ENCODE measurements around the gene MYEOV.

MYEOV gene

DNA sequence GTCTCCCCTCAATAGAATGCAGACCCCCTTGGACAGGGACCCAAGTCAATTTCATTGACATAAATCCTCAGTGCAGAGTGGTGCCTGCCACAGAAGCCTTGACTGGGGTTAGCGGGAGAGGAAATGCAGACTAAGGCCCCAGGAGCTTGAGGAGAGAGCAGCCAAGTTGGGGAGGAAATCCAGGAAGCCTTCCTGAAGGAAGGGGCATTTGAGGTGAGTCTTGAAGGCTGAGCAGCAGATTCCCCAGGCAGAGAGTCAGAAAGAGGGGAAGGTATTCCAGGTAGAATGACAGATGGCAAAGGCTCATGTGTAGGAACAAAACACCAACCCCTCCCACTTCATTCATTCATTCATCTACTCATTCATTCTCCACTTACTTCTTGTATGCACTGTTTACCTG, 10.3 kb downstream of the MYEOV start:
- DNase-seq, result no peak

DNA sequence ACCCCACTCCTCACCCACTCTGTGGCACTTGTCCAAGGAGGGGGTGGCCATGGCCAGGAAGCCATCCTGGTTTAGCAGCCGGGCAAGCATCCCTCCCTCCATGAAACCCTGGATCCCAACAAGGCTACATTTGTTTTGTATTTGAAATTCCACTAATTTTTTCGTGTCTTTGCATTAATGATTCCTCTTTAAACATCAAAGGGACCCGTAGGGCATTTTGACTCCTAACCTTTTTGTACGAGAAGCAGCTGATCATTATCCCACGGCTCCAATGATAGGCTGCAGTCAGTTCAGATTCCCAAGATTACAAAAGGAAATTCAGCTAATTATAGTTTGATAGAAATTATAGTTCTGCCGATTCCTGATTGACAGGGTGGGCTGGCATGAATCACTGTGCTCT, 10.7 kb downstream of the MYEOV start:
- no peak for DNase-seq

DNA sequence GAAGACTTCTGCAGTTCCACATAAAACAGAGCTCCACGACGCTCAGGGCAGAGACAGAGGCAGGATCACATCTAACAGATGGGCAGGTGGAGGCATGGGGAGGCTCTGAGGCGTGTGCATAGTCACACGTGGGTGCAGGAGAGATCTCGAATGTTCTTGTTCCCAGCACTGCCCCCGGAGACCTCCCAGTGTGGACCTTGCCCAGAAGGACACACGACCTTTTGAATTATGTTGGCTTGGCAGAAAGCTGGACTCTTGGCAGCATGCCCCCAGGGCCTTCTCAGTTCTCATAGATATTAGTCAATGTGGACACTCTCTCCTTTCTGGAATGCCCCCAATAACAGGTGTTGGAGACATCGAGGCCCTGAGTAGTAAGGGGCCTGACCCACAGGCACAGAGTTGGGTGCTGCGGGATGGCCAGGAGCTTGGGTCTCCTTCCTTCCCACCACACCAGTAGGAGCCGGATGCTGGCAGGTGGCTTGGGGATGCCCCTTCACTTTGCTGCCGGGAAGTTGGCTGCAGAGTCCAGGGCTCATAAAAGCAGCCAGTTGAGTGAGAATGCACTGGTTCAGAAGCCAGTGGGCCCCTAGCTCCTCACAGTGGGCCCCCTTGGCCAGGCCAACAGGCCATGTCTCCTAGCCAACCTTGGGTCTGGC, 12.1 kb downstream of the MYEOV start:
- DNase-seq, result no peak

DNA sequence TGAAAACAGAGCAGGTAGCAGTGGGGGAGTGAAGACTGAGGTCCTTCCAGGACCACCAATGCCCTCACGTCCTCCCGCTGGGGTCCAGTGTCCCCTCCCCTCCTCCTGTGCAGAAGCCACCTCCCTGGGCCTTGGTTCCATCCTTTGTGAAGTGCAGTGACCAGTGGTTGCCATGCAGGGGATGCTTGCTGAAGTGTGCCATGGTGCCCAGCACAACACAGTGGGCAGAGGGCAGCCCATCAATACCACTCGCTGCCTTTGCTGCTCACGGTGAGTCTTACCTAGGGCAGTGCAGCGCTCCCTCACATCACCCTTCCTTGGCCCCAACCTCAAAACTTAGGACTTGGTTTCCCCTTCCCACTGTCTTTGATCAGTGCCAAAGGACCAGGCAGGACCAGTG, 12.9 kb downstream of the MYEOV start:
- DNase-seq, result no peak

DNA sequence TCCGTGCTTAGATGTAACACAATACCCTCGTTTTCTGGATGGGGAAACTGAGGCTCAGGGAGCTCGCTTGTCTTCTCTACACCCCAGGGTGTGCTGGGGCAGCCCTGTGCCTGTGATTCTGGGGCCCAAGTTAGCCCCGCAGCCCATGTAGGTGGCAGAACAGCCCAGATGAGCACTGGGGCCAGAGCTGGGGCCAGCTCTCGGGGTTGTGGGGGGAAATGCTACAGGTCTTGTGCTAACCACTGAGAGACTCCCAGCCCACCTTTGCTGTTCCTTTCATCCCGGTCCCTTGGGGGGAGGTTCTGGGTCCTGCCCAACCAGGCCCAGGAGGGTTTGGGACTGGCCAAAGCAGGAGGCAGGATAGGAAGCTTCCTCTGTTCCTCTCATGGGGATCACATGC, 13.5 kb downstream of the MYEOV start:
- DNase-seq, result no peak

DNA sequence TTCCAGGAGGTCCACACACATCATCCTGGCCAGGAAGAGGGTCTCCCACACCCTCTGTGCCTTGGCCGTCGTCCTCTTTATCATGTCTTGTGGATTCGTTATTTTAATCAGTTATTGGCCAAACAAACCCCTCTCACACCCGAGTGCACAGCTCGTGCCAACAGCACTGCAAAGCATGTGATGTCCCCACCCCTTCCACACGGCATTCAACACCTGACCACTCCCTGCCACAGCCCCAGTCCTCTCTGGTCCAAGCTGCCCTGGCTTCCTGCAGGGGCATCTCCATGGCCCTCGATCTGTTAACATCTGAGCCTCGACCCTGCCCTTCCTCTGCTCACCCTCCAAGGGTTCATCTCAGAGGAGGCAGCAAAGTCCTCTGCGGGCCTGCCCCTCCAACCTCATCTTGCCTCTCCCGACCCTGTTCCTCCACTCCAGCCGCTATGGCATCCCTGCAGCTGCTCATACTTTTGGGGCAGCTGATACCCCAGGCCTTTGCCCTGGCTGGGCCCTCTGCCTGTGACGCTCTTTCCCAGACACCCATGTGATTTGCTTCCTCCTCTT, 14.0 kb downstream of the MYEOV start:
- no peak for DNase-seq

DNA sequence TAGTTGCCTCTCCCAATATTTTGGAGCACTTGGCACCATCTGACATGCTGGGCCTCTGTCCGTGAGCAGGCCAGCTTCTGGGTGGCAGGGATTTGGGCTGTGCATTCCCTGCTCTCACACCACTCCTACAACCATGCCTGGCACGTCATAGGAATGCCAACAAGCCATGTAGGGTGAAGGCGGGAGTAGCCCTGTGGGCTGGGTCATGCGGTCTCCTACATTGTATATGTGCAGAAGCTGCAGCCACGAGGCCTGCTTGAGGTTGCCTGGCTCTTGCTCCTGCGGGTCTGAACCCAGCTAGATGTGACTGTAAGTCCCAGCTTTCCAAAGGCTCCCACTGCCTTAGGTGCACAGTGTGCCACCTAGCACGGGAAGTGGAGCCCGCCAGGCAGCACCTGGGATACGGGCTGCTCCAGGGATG, 14.5 kb downstream of the MYEOV start:
- DNase-seq, result no peak

DNA sequence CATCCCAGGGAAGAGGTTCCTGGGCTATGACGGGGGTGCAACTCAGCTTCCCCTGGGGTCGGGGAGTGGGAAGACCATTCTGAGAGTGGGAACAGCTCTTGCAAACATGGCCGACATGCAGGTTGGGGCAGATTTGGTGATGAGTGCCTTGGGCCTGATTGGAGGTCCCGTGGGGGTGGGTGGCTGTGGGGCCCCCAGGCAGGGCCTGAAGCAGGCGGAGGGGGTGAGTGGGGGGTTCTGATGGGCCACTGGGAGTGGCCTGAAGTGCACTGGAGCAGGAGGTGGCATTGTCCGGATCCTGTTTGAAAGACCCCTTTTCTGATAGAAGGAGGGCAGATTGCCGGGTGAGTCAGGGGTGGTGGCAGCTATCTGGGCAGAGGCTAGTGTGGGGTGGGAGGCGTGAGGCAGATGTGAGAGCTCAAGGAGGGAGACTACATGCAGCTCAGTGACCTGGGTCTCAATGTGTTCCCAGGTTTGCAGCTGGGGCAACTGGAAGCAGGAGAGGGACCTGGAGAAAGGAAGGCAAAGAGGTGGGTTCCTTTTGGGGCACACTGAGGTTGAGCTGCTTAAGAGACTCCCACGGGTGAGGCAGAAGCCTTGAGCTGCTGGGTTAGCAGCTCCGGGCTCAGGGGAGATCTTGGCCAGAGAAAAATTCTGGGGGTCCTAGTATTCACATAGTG, 15.1 kb downstream of the MYEOV start:
- DNase-seq, result no peak

DNA sequence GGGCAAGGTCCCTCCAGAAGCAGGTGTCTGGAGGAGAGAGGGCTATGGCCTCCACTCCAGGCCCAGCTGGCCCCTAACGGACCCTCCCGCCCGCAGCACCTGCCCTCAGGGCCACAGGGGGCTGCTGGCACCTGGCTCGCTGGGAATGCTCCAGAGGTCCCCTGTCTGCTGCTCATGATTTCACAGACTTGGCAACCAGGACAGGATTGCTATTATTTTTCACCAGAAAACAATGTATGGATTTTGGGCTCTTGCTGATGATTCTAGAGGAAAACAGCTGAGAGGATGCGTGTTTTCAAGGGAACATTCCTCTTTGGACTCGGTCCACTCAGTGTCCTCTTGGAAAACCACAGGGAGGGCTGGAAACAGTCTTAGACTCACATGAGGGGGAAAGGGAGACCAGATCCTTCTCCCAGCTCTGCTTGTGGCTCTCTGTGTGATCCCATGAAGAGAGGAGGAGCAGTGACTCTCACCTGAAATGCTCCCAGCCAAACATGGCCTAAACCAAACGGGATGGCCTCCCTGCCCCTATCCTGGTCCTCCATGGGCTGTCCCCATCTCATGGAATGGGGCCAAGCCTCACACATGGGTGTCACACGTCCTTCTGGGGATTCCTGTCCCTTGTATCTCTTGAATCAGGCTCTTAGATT, 15.8 kb downstream of the MYEOV start:
- DNase-seq, result no peak

DNA sequence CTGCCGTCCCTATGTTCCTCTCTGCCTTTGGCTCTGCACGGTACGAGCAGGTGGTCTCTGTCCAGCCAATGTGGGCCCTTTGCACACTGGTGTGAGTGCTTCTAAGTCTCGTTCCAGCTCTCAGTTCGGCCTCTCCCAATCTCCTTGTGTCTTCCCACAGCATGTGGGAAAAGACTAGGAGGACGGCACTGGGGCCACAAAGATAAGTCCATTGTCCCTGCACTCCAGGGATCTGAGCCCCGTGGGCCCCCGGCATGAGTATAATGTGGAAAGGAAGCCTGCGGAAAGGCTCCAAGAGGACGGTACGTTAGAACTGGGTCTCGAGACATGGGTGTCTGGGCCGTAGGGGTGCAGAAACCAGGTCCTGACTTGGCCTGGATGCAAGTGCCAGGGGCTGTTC, 16.4 kb downstream of the MYEOV start:
- DNase-seq, result no peak

DNA sequence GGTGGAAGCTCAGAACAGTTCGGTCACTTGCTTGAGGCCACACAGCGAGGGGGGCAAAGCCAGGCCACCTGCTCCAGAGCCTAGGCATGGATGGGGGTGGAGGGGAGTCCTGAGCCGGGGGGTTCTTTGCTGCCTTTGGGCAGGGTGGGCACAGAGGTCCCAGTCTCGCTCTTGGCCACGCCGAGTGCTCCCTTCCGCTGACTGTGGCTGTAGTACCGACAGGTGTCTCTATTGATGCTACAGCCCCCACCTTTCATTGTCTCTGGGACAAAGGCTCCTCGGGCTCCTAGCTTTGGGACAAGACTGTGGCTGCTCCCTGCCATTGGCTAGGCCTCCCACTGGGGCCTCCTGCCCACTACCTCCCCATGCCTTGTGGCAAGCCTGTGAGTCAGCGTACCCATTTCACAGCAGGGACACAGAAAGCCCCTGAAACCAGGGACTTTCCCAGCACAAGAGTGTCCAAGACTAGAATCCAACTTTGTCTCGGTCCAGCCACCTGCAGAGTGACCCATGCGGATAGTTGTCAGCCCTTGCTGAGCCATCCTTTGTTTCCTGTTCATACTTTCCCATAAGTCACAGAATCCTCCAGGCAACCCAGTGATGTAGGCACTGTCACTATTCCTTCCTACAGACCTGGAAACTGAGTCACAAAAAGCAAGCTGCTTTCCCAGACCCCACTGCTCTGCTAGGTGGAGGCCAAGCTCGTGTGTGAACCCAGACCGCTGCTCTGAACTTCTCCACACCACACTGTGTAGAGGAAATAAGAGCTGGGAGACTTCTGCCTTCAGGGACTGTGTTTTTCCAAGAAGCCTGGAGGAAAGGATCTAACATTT, 17.2 kb downstream of the MYEOV start:
- no peak for DNase-seq

DNA sequence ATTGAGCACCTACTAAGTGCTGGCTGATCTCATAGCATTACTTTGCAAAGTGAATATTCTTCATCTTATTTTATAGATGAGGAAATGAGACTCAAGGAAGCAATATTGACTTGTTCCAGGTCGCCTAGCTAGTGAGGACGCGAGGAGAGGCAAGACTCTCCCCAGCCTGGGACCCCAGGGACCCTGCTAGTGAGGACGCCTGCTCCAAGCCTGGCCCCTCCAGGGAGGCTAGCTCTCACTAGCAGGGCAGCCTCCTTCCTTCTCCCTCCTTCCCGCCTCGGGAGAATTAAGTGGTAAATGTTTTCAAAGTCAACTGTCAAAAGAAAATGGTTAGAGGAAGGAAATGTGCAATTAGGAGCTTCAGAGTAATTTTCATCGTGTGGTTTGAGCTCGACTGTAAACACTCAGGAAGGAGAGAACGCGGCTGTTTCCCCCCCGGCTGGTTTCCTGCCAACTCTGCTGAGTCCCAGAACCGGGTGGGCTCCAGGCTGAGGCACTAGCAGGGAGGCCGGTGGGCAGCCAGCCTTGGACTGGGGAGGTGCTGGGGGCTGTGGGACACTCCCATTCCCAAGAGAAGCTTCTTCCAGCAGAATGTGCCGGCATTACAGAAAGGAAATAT, 17.9 kb downstream of the MYEOV start:
- DNase-seq, result peak in 1 of 4 experiments; percentile 25

DNA sequence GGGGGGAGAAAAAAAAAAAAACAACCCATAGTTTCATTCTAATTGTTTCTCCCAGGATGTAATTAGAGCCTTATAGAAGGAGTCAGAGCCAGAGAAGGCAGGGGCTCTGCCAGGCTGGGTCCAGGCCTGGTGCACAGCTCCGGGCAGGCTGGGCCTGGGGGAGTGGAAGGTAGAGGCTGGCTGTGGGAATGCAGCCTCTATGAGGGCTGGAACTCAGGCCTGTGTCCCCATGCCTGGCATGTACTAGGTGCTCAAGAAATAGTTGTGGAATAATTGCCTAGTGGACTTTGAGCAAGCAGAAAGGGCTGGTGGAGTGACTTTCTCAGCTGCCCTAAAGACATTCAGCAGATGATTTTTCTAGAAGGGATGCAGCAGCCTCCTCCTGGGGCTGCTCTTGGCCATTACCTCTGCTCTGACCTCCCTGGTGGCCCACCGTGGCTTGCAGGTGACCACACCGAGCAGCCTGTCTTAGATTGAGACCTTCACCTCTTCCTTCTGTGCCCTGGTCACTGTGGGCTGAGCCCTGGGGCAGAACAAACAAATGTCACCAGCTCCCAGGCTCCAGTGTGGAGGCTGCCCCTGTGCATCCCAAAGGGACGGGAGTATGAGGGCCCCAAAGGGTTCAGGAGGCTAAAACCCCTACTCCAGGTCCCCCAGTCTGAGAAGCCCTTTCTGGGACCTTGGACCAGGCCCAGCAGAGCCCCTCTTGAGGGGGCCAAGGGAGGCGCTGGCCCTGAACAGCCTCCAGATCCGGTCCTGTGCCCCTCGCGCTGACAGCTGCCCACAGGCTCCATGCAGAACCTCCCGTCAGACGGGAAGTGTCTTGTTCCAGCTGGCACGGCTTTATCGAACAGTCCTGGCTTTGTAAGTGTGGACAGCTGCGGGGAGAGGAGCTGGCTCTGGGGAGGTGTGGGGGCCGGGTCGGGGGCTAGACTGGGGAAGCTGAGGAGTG, 18.8 kb downstream of the MYEOV start:
- no peak for DNase-seq

DNA sequence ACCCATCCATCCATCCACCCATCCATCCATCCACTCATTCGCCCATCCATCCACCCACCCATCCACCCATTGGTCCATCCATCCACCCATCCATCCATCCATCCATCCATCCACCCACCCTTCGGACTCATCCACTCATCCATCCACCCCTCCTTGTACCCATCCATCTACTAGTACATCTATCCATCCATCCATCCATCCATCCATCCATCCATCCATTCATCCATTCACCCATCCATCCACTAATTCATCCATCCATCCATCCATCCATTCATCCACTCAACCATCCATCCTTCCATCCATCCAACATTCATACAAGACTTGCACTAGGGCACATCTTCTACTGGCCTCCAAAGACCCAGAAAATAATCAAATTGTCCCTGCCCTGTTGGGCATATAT, 20.0 kb downstream of the MYEOV start:
- DNase-seq, result no peak

DNA sequence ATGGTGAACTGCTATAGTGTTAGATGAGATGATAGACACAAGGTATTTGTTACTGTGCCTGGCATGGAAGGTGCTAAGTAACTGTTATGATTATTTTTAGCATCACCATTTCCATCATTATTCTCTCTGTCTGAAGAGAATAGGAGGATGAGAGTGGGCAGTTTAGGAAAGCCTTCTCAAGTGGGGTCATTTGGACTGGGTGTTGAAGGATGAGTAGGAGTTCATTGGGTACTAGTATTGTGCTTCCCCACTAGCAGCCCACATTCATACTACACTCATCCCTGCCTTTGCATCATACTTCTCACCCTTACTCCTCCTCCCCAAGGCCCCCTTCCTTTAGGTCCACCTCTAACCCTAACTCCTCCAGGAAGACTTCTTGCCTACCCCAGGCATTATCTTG, 20.6 kb downstream of the MYEOV start:
- DNase-seq, result no peak

DNA sequence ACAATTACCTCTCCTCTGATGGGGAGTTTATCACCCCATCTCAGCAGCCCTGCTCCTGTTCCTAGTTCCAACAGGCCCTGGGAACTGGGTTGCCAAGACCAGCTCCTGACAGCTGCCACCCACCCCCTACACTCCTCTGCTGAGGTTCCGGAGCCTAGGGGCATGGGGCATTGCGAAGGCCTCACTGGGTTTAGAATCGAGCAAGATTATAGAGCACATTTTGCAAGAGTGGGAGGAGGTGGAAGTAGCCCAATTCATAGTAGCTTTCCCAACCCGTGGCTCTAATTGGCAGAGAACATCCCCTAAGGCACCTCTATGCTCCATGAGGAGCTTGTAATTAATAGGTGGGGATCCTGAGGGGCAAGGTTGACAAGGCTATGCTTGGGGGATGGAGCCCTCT, 23.0 kb downstream of the MYEOV start:
- DNase-seq, result no peak

DNA sequence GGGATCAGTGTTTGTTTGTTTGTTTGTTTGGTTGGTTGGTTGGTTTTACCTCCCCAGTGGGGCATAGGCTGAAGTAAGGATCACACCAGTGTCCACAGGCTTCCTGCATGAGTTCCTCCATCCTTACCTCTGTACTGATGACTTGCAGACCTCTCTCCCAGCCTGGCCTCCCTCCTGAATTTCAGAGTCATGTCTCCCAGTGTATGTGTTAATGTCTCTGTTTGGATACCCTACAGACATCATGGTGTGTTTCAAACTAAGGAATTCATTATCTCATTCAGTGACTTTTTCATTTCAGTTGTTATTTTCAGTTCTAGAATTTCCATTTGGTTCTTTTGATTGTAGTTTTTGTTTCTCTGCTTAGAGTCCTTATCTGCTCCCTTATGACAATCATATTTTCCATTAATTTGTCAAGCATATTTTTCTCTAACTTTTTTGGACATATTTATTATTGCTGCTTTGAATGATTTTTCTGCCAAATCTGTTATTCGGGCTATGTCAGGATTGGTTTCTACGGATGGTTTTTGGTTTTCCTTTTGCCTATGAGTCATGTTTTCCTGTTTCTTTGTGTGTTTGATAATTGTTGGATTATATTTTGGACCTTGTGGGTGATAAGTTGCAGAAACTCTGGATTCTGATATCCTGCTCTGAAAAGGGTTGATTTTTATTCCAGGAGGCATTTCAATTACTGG, 23.6 kb downstream of the MYEOV start:
- no peak for DNase-seq

DNA sequence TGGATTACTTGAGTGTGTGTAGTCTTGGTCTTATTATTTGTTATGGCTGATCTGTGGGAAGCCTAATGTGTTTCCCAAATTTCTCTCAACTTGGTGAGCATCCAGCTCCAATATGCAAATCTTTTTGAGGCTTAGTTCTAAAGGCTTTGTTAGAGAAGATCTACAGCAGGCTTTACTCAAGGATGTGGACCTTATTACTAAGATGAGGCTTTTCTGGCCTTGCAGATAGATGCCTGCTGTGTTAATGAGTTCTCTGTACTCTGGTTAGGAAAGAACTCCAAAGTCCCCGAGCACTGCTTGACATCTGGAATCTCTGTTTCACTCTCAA, 24.1 kb downstream of the MYEOV start:
- DNase-seq, result no peak

DNA sequence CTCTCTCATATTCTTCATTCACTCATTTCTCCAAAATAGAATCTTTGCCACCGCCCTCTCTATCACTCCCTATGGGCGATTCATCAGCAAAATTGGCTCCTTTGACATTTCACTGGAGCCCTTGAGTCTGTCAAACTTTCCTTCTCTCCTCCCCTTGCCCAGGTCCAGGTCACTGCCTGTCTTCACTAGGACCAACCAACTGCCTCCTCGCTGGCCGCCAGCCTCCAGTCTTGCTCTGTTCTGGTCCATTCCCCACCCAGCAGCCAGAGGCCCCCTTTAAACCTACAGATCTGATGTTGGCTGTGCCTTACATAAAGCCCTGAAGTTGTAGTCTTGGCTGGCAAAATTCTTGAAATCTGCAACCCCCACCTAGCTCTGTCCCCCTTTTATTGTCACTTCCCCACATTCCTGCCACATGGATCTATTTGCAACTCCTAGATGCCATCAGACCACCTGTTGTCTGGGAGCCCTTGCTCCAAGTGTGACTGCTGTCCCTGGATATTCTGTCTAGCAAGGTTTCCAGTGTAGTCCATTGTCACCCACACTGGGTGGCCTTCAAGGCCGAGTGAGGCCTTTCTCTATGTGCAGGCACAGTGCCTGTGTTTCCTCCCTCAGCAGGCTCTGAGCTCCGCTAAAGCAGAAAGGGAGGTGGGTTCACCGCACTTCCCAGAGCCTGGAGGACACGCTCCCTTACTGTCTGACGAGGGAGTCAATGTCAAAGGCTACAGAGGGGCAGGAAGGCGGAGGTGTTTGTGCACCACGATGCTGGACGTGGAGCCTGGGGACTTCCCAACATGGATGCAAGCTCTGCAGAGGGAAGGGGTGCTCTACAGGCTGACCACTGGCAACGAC, 25.5 kb downstream of the MYEOV start:
- no peak for DNase-seq

DNA sequence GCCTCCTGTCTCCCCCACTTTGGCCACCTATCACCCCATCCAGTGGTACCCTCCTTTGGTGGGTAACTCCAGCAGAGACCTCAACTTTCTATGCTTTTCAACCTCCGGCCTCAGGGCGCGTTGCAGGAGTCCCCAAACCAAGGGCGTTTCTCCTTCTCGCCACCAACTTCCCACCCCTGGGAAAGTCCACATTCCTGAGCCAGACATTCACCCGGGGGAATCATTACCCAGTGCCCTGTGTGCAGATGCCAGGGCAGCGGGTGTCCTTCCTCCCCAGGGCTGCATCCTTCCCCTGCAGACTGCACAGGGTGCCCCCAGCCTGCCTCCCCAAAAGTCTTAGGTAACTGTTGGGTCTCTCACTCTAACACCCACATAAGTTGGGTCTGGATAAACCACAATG, 26.4 kb downstream of the MYEOV start:
- DNase-seq, result no peak
